SH-SY5Y (cell line): ENCODE results near the gene TMEM223.

Experiments used
- GATA2 ChIP-seq: IDR thresholded peaks from 2 replicates; pipeline ENCODE4 v1.6.1; 2011; ENCODE audit warnings: mild to moderate bottlenecking, low read depth, low read length
- GATA3 ChIP-seq: IDR thresholded peaks from 2 replicates; pipeline ENCODE4 v1.6.1; 2011; ENCODE audit warnings: low read depth, mild to moderate bottlenecking, low read length, moderate library complexity

DNA sequence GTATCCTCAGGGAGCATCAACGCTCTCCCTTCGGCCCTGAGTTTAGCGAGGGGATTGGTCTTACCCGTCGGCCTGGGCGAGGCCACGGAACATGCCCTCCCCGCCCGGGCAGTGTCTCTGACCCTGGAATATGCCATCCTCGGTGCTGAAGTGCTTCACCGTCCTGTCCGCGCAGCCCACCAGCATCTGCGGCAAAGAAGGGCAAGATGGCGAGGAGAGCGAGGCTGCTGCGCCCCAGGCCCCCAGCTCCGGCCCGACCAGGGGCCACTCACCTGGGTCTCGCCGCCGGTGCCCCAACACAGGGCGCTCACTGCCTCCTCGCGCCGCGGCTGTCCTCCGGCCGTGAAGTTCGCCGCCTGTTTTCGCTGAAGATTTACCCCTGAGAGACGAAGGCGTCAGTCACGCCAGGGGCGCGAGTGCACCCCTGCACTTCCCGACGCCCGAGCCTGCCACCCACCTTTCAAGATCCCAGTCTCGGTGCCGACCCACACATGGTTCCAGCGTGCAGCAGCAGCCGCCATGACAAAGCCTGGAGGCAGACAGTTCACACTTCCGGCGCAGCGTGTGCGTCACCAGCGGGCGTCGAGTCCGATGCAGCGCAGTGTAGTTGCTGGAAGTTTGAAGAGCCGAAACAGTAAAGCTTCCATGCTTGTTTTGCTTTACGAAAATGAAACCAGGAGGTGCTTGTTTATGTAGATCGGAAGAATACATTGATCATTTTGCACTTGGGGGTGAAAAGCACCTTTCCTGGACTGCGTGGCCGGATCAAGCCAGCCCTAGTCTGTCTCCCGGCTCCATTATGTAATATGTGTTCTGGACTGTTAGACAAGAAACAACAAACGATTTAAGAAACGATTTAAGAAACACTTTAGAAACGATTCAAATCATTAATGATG is 47.5 kb upstream of the TMEM223 start, which contains the start of gene WDR74:
- TF ChIP-seq GATA2 (no peak), GATA3 (no peak)
